Left ventricle myocardium inferior (tissue), 1 donor: ENCODE data around the gene BAAT. TPM values are rescaled to one million over a fixed set of nuclear protein-coding genes. Genes with fewer than 3 reads are reported as not detected.

Experiments
- DNase-seq: peaks from one replicate; pipeline ENCODE4 v3.0.0-alpha.2; 2020
- H3K27ac ChIP-seq: fragments of 200-600 bp; replicated peaks from 2 replicates; pipeline ENCODE4 v1.8.0; 2021
- H3K27me3 ChIP-seq: fragments of 200-600 bp; 2 replicates; pipeline ENCODE4 v1.8.0; 2021; ENCODE audit warnings: low read depth
- H3K36me3 ChIP-seq: fragments of 200-600 bp; 2 replicates; pipeline ENCODE4 v1.8.0; 2021
- H3K4me1 ChIP-seq: fragments of 200-600 bp; 2 replicates; pipeline ENCODE4 v1.8.0; 2021
- H3K4me3 ChIP-seq: fragments of 200-600 bp; 2 replicates; pipeline ENCODE4 v1.8.0; 2021; ENCODE audit warnings: mild to moderate bottlenecking, moderate library complexity
- H3K9me3 ChIP-seq: fragments of 200-600 bp; replicated peaks from 2 replicates; pipeline ENCODE4 v1.8.0; 2021
- CTCF ChIP-seq: fragments of 200-600 bp; IDR thresholded peaks from 2 replicates; pipeline ENCODE4 v1.8.0; 2021; ENCODE audit warnings: antibody characterized with exemption, mild to moderate bottlenecking, borderline replicate concordance
- intact Hi-C: fragments of 100-400 bp; cut with micrococcal nuclease; formaldehyde crosslinking; loops from one replicate; pipeline ENCODE4 v1.11.0; 2022
- total RNA-seq: library from RNA; stranded (reverse); fragmentation: NEBNext Ultra II Directional; extraction: Animal tissue kit (Norgen Biotek cat#: 25700); gene quantifications from one replicate; pipeline ENCODE4 v1.2.1, GENCODE V29; 2021
- donor health status: DM: no; HTN: yes; CAD: no; lungs with severe emphysema.

The BAAT gene
- total RNA-seq, 1 donor from 2014 or later = not detected

GRCh38 chr9:101326035-101326434 lies 58.8 kb downstream of the BAAT start:
- Histone ChIP-seq H3K4me3 (no peak overlapping the region), H3K9me3 (no peaks in the 10 kb centered on the region), H3K4me1 (no peaks in the 10 kb centered on the region), H3K27me3 (peaks cover 15% of the 10 kb centered on the region), H3K27ac (no peak overlapping the region), H3K36me3 (no peaks in the 10 kb centered on the region)
- TF ChIP-seq CTCF = no peak
- intact Hi-C loops = no loop called here
- DNase-seq = no peak

GRCh38 chr9:101325053-101325452 lies 59.8 kb downstream of the BAAT start:
- TF ChIP-seq CTCF = no peak
- no peaks in the 10 kb centered on the region for H3K4me1 ChIP-seq
- H3K27ac ChIP-seq = no peak overlapping the region
- peaks cover 13% of the 10 kb centered on the region for H3K27me3 ChIP-seq
- intact Hi-C loops = no loop called here
- no peak overlapping the region for H3K4me3 ChIP-seq
- no peak for DNase-seq
- H3K36me3 ChIP-seq = no peaks in the 10 kb centered on the region
- no peaks in the 10 kb centered on the region for H3K9me3 ChIP-seq

- Histone ChIP-seq H3K4me3 (no peak overlapping the region), H3K9me3 (no peaks in the 10 kb centered on the region), H3K27ac (no peak overlapping the region), H3K36me3 (no peaks in the 10 kb centered on the region), H3K4me1 (no peaks in the 10 kb centered on the region), H3K27me3 (peaks cover 12% of the 10 kb centered on the region)
- TF ChIP-seq CTCF = no peak
- intact Hi-C loops = no loop called here
- no peak for DNase-seq
Observed at GRCh38 chr9:101324245-101324804, 60.5 kb downstream of the BAAT start.

GRCh38 chr9:101323129-101323528 lies 61.7 kb downstream of the BAAT start:
- DNase-seq = no peak
- intact Hi-C loops = no loop called here
- Histone ChIP-seq H3K27ac (no peak overlapping the region), H3K9me3 (no peaks in the 10 kb centered on the region), H3K36me3 (no peaks in the 10 kb centered on the region), H3K4me1 (no peaks in the 10 kb centered on the region), H3K4me3 (no peak overlapping the region), H3K27me3 (peaks cover 12% of the 10 kb centered on the region)
- no peak for TF ChIP-seq CTCF

GRCh38 chr9:101317735-101318134 lies 67.1 kb downstream of the BAAT start:
- Histone ChIP-seq H3K4me3 (no peak overlapping the region), H3K36me3 (no peaks in the 10 kb centered on the region), H3K9me3 (no peaks in the 10 kb centered on the region), H3K4me1 (no peaks in the 10 kb centered on the region), H3K27ac (no peak overlapping the region), H3K27me3 (no peaks in the 10 kb centered on the region)
- intact Hi-C loops = no loop called here
- TF ChIP-seq CTCF = no peak
- DNase-seq = no peak

- intact Hi-C loops = no loop called here
- no peak for DNase-seq
- no peak for TF ChIP-seq CTCF
- Histone ChIP-seq H3K27ac (no peak overlapping the region), H3K36me3 (no peaks in the 10 kb centered on the region), H3K4me3 (no peak overlapping the region), H3K27me3 (peaks cover 8% of the 10 kb centered on the region), H3K4me1 (no peaks in the 10 kb centered on the region), H3K9me3 (no peaks in the 10 kb centered on the region)
Observed at GRCh38 chr9:101315112-101315450, 69.7 kb downstream of the BAAT start.
